GM12878 (cell line): ENCODE data around the gene USP5.

Experiments used
- EZH2 ChIP-seq: IDR thresholded peaks from 2 replicates; pipeline ENCODE4 v1.6.1; 2012; ENCODE audit warnings: low read depth, mild to moderate bottlenecking, control low read depth, inconsistent platforms, low read length, borderline replicate concordance; ENCODE audit not compliant: control insufficient read depth
- GATAD2B ChIP-seq: fragments of 450-650 bp; conservative IDR thresholded peaks from 2 replicates; pipeline ENCODE4 v1.6.1; 2017; ENCODE audit warnings: low read depth, mild to moderate bottlenecking, moderate library complexity
- HDAC6 ChIP-seq: fragments of 200-600 bp; sonication (generic); IDR thresholded peaks from one replicate; pipeline ENCODE4 v1.8.0; 2017; ENCODE audit warnings: antibody characterized with exemption; ENCODE audit not compliant: unreplicated experiment
- MTA3 ChIP-seq: IDR thresholded peaks from 2 replicates; pipeline ENCODE4 v1.6.1; 2012; ENCODE audit warnings: low read length, inconsistent platforms, borderline replicate concordance
- NFIC ChIP-seq: IDR thresholded peaks from 2 replicates; pipeline ENCODE4 v1.6.1; 2012; ENCODE audit warnings: low read depth, mild to moderate bottlenecking, inconsistent platforms, low read length, moderate library complexity
- POLR2AphosphoS5 ChIP-seq: IDR thresholded peaks from 2 replicates; pipeline ENCODE4 v1.6.1; 2011; ENCODE audit warnings: mild to moderate bottlenecking, low read length, inconsistent platforms
- RFX5 ChIP-seq: IDR thresholded peaks from 2 replicates; pipeline ENCODE4 v1.6.1; 2011; ENCODE audit warnings: low read depth, low read length, improper control_type of control experiment
- SP1 ChIP-seq: IDR thresholded peaks from one replicate; pipeline ENCODE4 v1.6.1; 2011; ENCODE audit warnings: low read depth, low read length
- SRF ChIP-seq, 2 experiments: IDR thresholded peaks; 2 replicates each; pipeline ENCODE4 v1.6.1; 2011; ENCODE audit warnings: low read depth in 2 of 2, low read length in 2 of 2, mild to moderate bottlenecking in 1 of 2, moderate library complexity in 1 of 2
- YY1 ChIP-seq: IDR thresholded peaks from 2 replicates; pipeline ENCODE4 v1.6.1; 2011; ENCODE audit warnings: low read depth, mild to moderate bottlenecking, low read length
- ZNF274 ChIP-seq: IDR thresholded peaks from one replicate; pipeline ENCODE4 v1.8.0; 2011; ENCODE audit not compliant: insufficient read length, insufficient read depth
- TF ChIP-seq, protein P1 (sequence below): IDR thresholded peaks from 2 replicates; pipeline ENCODE4 v1.6.1; 2011; ENCODE audit warnings: borderline replicate concordance, low read depth, mild to moderate bottlenecking, moderate library complexity, mixed read lengths, low read length; ENCODE audit not compliant: insufficient read depth; ENCODE audit errors: extremely low read length
- TF ChIP-seq, protein P2 (sequence below), 3 experiments: IDR thresholded peaks in 2 of 3; conservative IDR thresholded peaks in 1 of 3; 2 replicates each; pipeline ENCODE4 v1.5.1; 2011; ENCODE audit warnings: low read depth in 3 of 3, low read length in 3 of 3, mild to moderate bottlenecking in 3 of 3, control low read depth in 2 of 3, moderate library complexity in 2 of 3, inconsistent platforms in 1 of 3, mixed read lengths in 1 of 3; ENCODE audit not compliant: control insufficient read depth in 2 of 3, insufficient read depth in 1 of 3; ENCODE audit errors: extremely low read depth in 1 of 3
- TF ChIP-seq, protein P3 (sequence below): IDR thresholded peaks from 2 replicates; pipeline ENCODE4 v1.6.1; 2012; ENCODE audit warnings: low read length, inconsistent platforms

DNA sequence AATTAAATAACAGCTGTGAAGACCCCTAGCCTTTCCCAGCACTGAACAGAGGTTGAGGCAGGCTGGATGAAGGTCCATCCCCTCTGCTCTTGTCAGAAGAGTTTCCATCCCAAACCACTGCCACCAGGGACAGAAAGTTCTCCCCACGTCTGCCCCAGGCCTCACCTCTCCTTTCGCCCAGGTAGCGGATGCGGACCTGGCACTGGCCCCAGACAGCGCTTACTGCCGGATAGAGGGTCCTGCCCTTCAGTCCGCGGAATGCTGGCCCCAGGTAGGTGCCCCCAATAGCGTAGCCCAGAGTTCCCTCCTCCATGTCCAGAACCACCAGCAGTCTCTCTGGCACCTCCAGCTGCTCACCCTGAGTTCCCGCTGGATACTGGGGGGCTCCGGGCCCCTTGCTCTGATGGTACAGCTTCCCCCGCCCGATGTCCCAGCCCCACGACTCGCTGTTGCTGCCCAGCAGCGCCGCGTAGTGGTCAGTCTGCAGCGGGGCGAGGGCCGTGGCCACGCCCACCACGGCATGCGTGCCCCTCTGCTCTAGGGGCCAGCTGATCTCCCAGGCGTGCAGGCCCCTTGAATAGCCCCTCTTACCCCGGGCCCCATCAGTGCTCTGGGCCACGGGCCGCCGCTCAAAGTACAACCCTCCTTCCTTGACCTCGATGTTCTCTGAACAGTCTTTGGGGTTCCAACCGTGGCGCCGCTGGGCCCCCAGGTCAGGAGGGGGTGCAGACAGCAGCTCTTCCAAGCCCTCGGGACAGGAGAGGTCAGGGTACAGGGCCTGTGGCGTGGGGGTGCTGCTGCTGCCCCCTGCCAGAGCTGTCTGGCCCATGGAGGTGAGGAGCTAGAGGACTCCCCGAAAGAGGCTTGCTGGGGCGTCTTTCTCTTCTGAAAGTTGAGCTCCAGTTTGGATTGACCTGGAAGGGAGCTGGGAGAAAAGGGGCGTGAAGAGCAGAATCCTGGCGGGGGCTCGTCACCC is 20.4 kb downstream of the USP5 start:
- TF ChIP-seq, protein P1, sequence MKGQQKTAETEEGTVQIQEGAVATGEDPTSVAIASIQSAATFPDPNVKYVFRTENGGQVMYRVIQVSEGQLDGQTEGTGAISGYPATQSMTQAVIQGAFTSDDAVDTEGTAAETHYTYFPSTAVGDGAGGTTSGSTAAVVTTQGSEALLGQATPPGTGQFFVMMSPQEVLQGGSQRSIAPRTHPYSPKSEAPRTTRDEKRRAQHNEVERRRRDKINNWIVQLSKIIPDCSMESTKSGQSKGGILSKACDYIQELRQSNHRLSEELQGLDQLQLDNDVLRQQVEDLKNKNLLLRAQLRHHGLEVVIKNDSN, result no peak
- TF ChIP-seq, protein P2, sequence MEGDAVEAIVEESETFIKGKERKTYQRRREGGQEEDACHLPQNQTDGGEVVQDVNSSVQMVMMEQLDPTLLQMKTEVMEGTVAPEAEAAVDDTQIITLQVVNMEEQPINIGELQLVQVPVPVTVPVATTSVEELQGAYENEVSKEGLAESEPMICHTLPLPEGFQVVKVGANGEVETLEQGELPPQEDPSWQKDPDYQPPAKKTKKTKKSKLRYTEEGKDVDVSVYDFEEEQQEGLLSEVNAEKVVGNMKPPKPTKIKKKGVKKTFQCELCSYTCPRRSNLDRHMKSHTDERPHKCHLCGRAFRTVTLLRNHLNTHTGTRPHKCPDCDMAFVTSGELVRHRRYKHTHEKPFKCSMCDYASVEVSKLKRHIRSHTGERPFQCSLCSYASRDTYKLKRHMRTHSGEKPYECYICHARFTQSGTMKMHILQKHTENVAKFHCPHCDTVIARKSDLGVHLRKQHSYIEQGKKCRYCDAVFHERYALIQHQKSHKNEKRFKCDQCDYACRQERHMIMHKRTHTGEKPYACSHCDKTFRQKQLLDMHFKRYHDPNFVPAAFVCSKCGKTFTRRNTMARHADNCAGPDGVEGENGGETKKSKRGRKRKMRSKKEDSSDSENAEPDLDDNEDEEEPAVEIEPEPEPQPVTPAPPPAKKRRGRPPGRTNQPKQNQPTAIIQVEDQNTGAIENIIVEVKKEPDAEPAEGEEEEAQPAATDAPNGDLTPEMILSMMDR (IDR thresholded peaks at IDR 0.05 in 2 of 3, conservative IDR thresholded peaks at IDR 0.05 in 1 of 3; ENCODE audit: control insufficient read depth in 2 of 3, extremely low read depth in 1 of 3, insufficient read depth in 1 of 3, low read depth in 3 of 3, low read length in 3 of 3), result peak; percentile 92 to 99 (median 95)
- TF ChIP-seq MTA3, result no peak
- TF ChIP-seq RFX5, result no peak
- TF ChIP-seq SRF (IDR thresholded peaks at IDR 0.05; ENCODE audit: low read depth in 2 of 2, low read length in 2 of 2), result 0 out of 4 replicates have a peak, but pooled peaks of 1 of the 2 experiments have one; percentile 5
- no peak for TF ChIP-seq ZNF274
- TF ChIP-seq YY1, result peak; percentile 72; the same call in 1 of the 2 replicates
- no peak for TF ChIP-seq NFIC
- peak; percentile 63 for TF ChIP-seq SP1
- no peak for TF ChIP-seq EZH2
- TF ChIP-seq GATAD2B, result peak; percentile 72; the same call in 1 of the 2 replicates
- TF ChIP-seq HDAC6, result no peak
- peak; percentile 14; the same call in 1 of the 2 replicates for TF ChIP-seq POLR2AphosphoS5
- TF ChIP-seq, protein P3, sequence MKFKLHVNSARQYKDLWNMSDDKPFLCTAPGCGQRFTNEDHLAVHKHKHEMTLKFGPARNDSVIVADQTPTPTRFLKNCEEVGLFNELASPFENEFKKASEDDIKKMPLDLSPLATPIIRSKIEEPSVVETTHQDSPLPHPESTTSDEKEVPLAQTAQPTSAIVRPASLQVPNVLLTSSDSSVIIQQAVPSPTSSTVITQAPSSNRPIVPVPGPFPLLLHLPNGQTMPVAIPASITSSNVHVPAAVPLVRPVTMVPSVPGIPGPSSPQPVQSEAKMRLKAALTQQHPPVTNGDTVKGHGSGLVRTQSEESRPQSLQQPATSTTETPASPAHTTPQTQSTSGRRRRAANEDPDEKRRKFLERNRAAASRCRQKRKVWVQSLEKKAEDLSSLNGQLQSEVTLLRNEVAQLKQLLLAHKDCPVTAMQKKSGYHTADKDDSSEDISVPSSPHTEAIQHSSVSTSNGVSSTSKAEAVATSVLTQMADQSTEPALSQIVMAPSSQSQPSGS, result no peak
